Neural progenitor cell (in vitro differentiated cells): ENCODE data around the gene ME2.

Experiments used
- EZH2 ChIP-seq: fragments of 200-600 bp; sonication (generic); IDR thresholded peaks from 2 replicates; pipeline ENCODE4 v1.6.1; 2017; ENCODE audit warnings: antibody characterized with exemption, mild to moderate bottlenecking, moderate library complexity
- EZH2phosphoT487 ChIP-seq: fragments of 200-600 bp; sonication (generic); IDR thresholded peaks from 2 replicates; pipeline ENCODE4 v1.6.1; 2017; ENCODE audit warnings: antibody characterized with exemption
- TF ChIP-seq, protein P1 (sequence below): fragments of 200-600 bp; sonication (generic); IDR thresholded peaks from 2 replicates; pipeline ENCODE4 v1.5.1; 2017; ENCODE audit warnings: antibody characterized with exemption, mild to moderate bottlenecking

DNA sequence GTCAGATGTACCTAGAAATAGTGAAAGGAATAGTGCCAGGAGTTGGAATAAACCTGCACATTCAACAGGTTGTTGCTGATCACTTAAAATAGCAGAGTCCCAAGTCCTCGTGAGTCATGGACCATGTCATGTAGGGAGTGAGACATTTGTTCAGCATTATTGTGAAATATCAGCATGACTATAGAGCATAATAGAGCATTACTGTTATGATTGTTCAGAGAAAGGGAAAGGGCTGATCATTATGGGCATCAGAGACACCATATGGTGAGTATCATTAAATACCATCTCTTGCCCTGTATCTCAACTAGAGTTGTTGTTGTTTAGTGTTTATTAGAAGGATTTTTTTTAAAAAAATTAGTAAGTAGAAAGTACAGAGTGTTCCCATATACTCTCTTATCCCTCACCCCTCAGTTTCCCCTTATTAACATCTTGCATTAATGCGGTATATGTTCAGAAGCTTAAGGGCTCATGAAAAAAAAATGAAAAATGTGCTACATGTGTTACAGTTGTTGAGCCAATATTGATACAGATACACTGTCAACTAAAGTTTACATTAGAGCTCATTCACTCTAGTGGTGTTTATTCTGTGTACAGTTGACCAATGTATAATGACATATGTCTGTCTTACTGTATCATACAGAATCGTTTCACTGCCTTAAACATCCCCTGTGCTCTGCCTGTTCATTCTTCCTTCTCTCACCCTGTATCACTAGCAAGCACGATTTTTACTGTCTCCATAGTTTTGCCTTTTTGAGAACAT lies 94.6 kb downstream of the ME2 start:
- TF ChIP-seq, protein P1, sequence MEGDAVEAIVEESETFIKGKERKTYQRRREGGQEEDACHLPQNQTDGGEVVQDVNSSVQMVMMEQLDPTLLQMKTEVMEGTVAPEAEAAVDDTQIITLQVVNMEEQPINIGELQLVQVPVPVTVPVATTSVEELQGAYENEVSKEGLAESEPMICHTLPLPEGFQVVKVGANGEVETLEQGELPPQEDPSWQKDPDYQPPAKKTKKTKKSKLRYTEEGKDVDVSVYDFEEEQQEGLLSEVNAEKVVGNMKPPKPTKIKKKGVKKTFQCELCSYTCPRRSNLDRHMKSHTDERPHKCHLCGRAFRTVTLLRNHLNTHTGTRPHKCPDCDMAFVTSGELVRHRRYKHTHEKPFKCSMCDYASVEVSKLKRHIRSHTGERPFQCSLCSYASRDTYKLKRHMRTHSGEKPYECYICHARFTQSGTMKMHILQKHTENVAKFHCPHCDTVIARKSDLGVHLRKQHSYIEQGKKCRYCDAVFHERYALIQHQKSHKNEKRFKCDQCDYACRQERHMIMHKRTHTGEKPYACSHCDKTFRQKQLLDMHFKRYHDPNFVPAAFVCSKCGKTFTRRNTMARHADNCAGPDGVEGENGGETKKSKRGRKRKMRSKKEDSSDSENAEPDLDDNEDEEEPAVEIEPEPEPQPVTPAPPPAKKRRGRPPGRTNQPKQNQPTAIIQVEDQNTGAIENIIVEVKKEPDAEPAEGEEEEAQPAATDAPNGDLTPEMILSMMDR, result no peak
- TF ChIP-seq EZH2 (no peak), EZH2phosphoT487 (no peak)
